Activated CD4-positive, alpha-beta T cell treated with anti-CD3 and anti-CD28 coated beads for 4 hours (primary cell): ENCODE measurements around the gene PHC2.
"Not testable (repeated sequence)": the region's sequence is repeated elsewhere in the genome, so short reads cannot be mapped to it uniquely, and the experiment has no call there.

Experiments used
- DNase-seq, 2 donors: peaks; one replicate each; pipeline ENCODE4 v3.0.0-alpha.2; 2020

PHC2 gene

DNA sequence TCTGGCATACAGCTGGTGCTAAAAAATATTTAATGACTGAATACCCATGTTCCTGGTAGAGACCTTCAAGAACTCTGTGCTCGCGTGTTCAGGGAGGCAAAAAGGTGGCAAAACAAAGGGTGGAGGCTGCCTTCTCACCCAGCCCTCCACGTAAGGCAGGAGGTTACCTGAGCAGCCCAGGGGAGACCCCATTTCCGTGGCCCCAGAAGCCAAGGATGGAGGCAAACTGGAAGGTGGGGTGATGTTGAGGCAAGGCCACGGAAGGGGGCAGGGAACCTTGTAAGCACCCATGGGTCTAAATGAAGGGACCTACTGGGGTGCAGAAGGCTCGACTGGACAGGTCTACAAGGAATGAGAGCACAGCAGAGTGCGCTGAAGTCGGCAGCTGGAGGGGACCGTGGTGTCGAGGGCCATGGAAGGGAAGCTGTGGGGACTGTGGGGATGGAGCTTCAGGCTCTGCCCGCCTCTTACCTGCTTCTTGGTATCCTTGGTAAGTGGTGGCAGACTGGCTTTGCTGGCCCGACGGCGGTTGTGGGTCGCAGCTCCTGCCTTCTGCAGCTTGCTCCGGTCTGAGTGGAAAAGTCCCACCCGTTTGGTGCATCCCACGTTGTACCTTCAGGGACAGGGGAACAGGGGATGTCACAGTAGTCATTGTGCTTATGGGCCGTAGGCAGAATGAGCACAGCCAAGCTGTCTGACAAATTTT is 101.1 kb downstream of the PHC2 start:
- DNase-seq, result no peak

DNA sequence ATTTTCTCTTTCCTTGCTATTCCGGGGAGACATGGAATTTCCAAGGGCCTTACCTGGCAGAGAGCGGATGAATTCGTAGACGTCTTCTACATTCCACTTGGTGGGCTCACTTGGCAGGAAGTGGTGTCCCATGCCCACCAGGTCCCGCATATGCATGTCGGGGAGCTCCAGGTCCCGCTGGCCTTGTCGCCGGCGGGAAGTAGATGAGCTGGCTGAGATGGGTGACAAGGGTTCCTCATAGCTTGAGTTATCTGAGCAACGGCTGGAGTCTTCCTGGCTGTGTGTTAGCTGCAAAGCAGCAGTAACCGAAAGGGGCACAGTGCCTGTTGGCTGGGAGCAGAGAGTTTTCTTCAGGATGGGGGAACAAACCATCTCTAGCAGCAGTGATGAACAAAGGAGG is 102.1 kb downstream of the PHC2 start:
- DNase-seq, result no peak

DNA sequence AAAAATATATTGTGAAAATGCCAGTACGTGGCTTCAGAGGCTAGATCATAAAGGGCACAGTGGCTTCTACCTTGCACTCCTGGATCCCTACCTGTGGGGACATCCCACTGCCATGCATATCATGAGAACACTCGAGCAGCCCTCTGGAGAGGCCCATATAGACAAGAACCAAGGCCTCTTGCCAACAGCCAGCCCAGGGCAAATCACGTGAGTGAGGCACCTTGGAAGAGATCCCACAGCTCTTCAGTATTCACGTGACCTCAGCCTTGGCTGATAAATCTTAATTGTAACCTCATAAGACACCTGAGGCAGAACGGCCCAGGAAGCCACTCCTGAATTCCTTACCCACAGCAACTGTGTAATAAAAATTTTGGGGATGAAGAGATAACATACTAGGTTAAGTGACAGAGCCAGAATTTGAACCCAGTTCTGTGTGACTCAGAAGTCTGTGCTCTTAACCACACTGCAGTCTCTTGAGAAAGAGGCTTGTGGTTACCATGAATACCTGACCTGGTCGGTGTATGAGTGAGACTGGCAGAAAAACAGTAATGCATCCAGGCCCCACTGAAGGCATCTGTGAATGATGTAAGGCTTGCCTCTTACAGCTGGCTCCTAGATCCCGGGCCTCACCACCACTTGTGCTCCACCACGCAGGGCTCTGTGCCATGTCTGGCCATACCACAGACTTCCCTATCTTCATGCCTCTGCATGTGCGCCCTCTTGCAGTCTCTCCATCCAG is 103.1 kb downstream of the PHC2 start:
- no peak for DNase-seq

DNA sequence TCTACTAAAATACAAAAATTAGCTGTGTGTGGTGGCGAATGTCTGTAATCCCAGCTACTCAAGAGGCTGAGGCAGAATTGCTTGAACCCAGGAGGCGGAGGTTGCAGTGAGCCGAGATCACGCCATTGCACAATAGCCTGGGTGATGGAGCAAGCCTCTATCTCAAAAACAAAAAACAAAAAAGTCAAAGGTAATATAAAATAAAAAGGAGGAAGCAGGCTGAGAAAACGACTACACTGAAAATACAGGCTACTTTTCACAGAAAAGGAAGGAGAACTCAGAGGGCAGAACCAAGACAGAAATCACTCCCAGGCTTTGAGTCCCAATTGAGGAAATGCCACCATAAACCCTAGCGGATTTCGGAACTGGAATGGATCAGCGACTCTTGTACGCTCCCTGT is 104.1 kb downstream of the PHC2 start:
- DNase-seq, result no peak

DNA sequence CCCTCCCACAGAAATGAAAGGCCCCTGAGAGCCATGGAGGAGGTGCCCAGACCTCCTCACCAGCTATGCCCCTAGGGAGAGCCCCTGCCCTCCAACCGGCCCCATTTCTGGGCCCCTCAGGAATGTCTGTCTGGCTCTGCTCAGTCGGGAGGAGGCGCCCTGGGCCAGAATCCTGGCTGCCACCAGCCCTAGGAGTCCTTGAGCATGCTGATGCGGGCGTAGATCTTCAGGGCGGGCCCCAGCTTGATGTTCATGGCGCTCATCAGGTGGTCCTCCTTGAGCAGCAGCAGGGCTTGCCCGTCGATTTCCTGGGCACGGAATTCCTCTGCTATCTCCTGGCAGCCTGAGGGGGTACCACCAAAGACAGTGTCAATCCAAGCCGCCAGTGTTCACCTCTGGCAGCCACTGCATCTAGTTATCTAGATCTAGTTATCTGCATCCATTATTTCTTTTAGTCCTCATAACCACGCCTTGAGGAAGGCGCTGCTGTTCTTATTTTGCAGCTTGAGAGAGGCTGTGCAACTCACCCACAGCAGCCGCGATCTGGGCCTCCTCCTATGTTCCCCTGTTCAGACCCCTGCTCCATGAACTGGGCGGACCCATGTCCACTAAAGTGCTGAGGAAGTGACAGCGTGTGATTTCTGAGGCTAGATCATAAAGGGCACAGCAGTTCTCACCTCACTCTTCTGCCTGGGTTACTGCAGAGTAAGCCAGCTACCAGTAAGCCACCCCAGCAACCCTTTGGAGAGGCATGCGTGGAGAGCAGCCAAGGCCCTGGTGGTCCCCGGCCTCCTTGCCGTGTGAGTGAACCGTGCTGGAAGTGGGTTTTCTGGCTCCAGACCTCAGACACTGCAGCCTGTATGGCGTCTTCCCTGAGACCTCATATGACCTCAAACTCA is 106.0 kb downstream of the PHC2 start:
- DNase-seq, result no peak

DNA sequence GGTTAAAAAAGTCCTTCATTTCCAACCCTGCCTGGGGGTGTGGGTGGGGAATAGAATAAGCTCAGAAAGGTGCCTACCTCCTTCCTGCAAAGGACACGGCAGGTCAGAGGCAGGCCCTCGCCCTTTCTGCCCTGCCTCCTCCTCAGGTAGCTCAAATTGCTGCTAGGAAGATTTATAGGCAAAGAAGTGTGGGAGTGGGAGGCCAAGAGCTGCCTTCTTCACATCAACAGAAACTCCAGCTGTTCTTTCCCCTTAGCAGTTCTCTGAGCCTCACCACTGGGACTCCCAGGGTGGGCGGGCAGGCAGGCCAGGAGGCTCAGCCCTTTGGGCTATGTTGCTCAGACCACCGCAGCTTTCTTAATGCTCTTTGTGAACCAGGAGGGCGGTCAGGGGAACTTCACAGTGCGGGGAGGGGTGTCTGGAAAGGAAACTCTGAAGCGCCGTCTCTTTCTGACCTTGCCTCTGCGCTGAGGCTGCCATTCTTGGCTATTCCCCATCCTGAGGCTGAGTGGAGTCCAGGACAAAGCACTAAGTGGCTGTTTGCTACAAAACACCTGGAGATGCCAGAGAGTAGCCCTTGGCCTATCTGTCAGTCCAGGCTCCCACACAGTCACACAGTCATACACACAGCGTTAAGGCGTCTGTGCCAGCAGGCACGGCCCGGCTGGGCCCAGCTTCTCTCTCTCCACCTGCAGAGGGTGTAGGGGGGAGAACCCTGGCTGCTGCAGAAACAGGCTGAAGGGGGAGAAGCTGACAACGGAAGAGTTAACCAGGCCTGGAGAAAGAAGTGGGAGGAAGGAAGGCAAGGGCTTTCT is 107.0 kb downstream of the PHC2 start:
- DNase-seq, result no peak

DNA sequence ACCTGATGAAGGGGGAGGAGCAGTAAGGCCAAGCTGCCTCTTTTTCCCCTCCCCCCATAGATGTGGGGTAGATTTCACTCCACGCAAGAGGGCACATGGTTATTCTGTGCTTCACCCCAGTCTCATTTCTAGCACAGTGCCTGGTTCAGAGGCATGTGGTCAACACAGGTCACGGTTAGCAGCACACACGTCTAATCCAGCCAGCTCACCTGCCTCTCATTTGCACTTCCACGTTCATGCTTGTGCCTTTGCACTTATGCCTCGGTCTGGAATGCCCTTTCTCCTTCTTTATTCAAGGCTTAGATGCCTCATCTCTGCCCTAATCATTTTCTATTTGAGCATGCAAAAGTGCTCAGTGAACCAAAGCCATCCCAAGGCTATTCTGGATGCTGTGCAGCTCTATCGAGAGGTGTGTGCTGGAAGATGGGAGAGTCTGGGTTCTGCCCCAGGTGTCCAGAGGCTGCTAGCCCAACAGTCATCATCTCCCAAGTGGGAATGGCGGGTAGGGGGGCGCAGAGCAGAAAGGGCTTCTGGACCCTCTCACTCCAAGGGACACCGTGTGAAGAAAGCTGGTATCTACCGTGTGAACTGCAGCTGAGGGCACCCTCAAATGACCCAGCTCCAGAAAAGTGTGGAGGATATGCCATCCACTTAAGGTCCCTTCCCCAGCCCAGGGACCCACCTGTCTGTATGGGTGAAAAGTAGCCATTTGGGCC is 107.9 kb downstream of the PHC2 start:
- DNase-seq, result no peak

DNA sequence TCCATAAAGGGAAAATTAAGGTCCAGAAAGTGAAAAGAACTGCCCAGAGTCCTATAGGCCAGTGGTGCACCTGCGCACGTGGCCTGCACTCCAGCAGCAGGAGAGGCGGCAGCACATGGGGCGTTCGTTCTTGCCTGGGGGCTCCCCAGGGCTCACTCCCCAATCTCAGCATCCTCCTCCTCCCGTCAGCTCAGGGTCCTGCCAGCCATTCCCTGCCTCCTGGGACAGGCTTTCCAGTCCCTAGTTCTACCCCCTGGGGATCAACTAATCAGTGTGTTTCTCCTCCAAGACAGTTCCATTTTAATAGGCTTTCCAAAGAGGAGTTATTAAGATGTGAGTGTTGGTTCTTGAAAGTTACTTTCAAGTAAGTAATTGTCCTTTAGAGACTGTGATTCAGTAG is 108.8 kb downstream of the PHC2 start:
- no peak for DNase-seq

DNA sequence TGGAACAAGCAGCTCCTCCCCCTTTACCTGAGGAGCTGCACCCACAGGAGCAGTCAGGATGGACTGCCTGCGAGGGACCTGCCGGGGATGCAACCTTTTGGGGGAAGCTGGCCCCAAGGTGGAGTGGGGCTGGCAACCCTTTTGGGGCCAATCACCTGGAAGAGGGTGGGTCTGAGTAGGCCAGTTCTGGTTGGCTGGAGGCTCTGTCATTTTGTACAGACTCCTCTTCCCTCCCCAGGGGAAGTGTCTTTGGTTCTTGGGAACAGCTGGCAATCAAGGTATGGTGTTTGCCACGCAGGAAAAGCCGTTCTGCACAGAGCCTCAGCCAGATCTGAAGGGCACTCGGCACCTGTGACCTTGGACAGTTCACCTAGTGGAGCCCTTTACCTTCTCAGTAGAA is 109.7 kb downstream of the PHC2 start:
- DNase-seq, result no peak

DNA sequence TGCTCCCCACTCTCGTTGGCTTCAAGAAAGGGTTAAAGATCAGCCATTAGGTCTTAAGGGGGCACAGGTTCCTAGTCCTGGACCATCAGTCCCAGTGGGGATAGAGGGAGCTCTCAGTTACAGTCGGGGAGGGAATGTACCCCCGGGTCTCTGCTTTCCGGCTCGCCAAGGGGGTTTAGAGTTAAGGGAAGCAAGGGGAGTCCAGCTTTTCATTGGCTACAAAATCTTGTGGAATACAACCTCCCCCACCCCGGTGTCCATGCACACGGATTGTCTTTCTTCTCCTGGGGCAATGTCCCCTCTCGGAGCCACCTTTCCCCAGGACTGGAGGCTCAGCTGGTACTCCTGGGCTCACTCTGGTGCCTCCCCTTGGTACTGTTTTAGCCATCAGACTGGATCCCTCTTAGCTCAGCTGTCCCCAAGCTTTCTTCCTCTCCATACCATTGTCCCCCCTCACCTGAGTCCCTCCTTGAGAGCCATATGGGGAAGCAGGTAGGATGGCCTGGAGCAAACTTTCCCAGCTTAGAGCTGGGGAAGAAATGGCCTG is 110.2 kb downstream of the PHC2 start, which contains the start of gene A3GALT2:
A3GALT2 (minus strand) TSS at position 480 of the 547 bp plus-strand sequence; CDS start at position 480, 0 bp downstream.
- no peak for DNase-seq

DNA sequence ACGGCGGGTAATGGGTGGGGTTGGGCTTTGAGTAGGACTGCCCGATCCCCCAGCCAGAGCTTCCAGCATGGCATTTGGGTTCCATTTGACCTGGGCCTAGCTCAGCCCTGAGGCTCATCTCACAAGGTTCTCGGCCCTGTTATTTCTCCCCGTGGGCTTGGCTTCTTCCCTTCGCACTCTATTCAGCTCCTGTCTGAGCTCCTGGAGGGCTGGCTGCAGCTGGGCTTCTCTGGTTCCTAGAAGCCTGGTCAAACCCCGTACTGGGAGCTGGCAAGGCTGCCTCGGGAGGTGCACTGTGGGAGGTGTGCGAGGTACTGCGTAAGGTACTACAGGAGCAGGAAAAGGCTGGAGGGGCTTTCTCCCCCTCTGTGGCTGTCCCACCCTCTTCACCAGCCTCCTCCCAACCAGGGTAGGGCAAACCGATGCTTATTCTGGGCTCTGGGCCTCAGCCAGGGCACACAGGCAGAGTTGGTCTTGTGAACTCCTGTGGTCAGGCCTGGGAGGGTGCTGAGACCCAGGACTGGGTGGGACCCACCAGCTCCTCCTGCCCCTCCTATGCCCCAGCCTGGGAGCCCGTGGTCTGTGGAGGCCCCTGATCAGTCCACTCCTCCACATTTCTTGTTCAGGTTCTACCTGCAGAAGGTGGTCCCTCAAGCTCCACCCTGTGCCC is 110.8 kb downstream of the PHC2 start:
- no peak for DNase-seq

DNA sequence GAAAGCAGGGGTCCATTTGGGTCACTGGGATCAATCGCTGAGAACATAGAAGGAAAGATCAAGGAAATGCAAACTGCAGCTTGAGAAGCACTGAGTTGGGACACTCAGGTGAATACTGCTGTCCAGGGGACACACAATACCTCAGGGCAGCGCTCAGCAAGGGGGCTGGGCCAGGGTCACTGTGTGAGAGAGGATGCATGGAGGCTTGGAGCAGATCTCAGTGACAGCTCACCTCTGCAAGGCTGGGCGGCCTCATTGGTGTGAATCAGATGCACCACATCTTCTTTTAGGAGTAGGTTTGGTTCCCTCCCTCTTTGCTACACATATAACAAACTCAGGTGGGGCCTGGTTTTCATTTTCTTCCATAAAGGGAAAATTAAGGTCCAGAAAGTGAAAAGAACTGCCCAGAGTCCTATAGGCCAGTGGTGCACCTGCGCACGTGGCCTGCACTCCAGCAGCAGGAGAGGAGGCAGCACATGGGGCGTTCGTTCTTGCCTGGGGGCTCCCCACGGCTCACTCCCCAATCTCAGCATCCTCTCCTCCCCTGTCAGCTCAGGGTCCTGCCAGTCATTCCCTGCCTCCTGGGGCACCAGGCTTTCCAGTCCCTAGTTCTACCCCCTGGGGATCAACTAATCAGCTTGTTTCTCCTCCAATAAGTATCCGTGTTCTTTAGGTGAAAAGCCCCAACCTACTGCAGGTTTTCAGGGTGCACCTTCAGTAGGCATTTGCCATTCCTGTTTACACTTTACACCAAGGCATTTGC is 111.5 kb downstream of the PHC2 start:
- no peak for DNase-seq

DNA sequence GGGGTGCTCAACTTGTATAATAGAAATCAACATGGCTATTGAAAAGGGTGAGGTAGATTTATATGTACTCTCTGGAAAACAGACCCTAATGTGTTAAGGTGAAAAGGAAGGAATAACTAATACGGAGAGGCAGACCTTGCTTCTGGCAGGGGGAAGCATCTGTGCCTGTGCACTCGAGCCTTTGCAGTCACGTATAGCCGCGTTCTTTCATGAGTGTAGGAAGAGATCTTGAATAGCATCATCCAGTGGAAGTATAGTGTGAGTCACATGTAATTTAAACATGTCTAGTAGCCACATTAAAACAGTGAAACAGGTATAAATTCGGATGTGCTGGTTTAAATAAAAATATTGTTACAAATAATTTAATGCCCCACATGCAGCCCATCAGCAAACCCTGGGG is 112.9 kb downstream of the PHC2 start:
- DNase-seq, result no peak

DNA sequence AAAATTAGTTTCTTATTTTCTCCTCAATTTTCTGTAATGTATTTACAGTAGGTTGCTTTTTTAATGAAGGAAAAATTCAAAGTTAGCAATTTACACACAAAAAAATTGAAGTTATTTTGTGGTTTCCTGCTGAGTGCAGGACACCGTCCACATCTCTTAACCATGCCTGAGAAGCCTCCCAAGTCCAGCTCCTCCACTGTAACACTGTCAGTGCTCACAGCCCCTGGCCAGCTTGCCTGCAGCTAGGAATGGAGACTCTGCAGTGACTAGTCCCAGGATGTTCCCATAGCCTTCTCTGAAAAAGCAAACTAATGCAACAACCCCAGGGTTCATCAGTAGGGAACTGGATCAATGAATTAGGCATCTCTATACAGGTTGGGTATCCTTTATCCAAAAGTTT is 113.5 kb downstream of the PHC2 start:
- DNase-seq, result no peak

DNA sequence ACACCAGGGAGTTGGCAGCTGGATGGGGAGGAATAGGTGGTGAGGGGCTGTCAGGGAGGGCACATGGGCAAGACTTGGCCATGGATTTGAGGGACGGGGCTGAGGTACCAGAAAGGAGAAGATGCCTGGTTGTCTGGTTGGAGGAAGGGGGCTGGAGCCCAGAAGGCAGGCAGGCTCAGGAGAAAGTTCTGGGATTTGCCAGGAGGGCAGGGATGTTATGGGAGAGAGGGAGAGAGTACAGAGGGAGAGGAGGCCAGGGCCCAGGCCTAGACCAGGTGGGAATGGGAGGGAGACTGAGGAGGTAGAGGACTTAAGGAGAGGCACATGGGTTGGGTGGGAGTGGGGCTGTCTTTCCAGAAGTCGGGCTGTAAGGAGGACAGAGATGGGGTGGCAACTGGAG is 114.3 kb downstream of the PHC2 start:
- DNase-seq, result no peak

DNA sequence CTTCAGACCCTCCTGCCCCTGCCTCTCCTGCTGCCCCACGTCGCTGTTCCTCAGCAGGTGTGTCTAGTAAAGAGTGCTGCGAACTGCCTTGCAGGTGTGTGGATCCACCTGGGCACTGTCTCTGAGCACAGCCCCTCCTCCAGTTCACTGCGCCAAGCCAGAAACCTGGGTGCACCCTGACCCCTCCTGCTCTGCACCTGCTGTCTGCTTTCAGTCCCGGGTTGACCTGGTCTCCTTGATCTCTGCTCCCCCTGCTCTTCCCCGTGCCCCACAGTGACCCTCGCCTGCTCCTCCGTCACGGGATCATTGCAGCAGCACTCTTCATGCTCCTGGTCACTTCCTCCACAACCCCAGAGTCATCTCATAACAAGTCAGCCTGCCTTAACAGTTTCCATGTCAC is 116.5 kb downstream of the PHC2 start:
- no peak for DNase-seq

DNA sequence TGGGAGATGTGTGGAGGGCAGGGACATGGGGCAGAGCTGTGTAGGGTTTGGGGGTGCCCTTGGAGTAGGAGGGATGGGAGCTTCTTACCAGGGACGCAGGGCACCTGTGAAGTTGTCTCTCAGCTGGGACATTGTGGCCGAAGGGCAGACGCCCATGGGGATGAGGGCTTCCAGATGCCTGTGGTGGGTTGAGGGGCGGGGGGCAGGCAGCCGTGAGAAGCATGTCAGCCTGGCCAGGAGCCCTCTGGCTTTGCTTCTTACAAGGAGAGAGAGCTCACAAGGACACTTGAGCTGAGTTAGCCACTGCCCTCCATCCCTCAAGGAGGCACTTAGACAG is 118.5 kb downstream of the PHC2 start:
- no peak for DNase-seq

DNA sequence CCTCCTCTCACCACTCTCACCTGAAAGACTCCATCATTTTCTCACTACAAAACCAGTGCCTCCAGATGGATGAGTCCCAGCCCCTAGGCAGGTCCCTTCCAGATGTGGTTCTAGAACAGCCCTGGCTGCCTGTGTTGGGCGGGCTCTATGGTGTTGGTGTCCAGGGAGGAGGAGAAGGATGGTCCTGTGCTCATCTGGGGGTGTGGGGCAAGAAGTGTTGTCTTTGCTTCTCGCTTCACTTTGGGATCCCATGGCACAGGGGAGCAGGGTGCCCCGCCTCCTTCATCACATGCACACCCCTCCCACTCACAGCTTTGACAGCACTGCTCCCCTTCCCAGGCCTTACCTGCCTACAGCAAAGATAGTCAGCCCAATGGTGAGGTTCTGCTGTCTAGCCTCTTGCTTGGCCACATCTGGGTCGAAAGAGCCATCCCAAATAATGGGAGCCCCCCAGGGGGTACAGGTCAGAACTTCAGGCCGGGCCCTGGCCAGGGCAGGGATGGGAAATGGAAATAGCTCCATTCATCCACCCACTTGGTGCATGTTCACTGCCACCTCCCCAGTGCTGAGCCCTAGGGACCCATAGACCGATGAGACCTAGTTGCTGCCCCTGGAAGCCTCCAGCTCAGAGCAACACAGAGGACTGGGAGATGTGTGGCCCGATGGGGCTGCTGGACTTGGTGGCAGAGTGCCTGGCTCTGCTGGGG is 119.0 kb downstream of the PHC2 start:
- DNase-seq, result no peak

DNA sequence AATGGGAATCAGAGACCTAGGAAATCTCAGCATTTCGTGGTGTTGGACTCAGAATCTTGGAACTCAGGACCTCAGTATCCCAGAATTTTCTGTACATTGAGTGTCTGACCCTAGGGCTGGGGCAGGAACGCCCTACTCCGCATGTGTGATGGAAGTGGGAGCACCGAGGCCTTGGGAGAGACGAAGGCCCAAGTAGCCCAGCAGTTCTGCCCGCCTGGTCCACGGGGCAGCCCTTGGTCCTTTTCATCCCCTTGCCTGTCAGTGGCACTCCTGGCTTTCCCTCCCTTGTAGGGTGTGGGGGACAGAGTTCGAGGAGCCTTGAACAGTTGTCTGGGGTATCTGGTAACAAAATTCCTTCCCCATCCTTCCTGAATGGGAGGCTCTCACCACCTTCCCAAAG is 120.2 kb downstream of the PHC2 start:
- no peak for DNase-seq

DNA sequence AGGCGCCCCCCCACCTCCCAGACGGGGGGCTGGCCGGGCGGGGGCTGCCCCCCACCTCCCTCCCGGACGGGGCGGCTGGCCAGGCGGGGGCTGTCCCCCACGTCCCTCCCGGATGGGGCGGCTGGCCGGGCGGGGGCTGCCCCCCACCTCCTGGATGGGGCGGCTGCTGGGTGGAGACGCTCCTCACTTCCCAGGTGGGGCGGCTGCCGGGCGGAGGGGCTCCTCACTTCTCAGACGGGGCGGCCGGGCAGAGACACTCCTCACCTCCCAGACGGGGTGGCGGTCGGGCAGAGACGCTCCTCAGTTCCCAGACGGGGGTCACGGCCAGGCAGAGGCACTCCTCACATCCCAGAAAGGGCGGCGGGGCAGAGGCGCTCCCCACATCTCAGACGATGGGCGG is 121.5 kb downstream of the PHC2 start:
- DNase-seq, result not testable (repeated sequence)
